Right renal pelvis (tissue), 4 donors: ENCODE data around the gene COX4I1. TPM values are rescaled to one million over a fixed set of nuclear protein-coding genes. Genes with fewer than 3 reads are reported as not detected.

Experiments
- DNase-seq, 4 donors: peaks; one replicate each; pipeline ENCODE4 v3.0.0-alpha.2; 2013; ENCODE audit warnings: low read depth in 4 of 4, low spot score in 3 of 4, missing footprints in 1 of 4
- polyA plus RNA-seq, 4 donors: library from polyadenylated mRNA; unstranded; fragments of 120-200 nt; gene quantifications; one replicate each; pipeline ENCODE4 v1.2.1, GENCODE V29; 2013; ENCODE audit not compliant: insufficient read length in 4 of 4

Gene COX4I1
- polyA plus RNA-seq, 4 donors = 357 to 440 (median 366) TPM

DNA sequence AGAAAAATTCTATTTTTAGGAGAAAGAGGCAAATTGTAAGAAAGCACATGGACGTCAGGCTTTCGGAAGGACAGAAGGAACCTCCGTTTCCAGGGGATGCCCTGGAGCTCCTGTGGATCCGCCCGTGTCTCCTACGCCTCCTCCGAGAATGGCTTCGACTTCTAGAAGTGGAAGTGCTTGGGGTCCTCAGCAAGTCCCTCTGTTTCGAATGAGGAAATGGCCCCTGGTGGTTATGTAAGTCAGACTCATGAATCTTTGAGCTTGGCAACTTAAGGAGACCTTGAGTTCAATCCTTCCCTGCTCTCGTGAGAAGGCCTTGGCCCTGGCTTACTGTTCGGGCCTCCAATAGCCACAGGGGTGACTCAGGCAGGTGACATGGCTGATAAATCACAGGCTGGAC, 38.9 kb downstream of the COX4I1 start:
- no peak for DNase-seq

DNA sequence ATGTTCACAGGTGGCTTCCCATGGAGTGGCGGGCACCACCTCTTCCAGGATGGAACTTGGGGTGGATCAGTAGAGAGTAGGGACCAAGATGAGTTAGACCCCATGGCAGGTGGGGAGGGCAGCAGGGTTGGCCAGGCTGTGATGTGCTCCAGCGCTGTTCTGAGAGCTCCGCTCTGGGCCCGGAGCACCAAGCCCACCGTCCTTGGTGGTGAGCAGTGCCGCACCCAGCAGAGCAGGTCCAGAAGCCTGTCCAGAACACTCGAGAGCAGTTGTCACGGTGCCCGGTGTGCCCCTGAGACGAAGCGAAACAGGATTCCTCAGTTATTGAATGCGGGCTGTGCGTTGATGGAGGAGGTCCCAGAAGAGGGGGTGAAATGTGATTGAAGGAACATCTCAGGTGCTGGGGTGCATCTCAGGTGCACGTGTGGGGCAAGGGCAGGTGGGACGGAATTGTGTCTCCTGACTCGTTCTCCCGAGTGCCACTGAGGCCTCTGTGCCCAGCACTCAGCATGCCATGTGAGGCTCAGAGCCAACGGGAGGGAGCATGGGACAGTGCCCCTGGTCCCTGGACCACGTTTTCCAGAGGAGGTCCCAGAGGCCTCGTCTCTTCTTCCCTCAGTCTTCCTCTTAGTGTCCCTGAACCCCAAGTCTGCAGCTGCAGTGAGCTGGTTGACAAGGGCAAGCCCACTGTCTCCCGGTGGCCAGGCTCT, 39.5 kb downstream of the COX4I1 start:
- no peak for DNase-seq

DNA sequence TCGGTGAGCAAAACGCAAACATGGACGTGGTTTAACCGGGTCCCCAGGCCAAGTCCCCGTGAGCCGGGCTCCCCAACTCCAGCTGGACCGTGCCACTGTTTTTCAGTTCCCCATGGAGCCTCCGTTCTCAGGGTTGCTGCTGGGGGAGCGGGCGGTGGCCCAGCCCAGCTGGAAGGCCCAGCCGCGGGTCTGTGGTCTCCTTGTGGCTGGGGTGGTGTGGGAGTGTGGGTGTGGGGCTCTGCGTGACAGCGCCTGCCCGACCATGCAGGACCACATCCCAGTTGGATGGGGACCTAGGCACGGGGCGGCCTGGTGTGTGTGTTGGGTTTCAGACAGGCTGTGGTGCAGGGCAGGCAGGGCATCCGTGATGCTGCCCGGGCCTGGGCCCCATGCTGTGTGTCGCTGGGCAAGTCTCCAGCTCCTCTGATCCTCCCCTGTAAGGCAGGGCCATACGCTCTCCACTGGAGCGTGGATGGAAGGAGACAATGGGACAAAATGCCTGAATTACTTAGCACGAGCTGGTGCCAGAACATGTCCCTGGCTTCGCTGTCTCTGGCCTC, 40.3 kb downstream of the COX4I1 start:
- DNase-seq = no peak

DNA sequence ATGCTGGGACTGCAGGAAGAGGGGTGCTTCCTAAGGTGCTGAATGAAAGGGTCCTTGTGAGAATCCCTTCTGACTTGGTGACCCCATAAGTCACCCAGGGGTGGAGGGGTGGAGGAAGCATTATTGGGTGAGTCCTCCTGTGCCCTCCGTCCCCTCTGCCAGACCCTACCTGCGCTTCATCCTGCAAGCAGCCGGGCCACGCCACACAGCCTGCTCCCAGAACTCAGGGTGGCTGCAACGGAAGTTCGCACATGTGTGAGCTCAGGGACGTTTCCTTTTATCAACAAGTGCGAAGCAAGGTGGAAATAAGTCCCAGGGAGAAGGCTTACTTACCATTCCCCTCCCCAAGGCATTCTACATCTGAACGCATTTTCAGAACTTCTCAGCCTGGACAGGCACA, 40.9 kb downstream of the COX4I1 start:
- no peak for DNase-seq

DNA sequence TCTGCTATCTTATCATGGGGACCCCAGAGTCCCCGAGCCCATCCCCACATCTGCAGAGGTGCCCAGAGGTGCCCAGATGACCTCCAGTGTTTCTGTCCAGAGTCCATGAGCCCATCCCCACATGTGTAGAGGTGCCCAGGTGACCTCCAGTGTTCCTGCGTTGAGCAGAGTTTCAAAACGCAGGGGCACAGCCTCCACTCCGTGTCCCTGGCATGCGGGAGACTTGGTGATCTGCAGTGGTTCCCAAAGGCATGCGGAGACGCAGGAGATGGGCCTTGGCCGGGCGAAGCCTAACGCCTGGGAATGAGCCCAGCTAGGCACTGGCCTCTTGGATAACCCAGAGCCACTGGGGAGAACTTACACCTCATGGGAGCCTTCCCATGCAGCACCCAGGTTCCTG, 41.3 kb downstream of the COX4I1 start:
- DNase-seq = no peak

DNA sequence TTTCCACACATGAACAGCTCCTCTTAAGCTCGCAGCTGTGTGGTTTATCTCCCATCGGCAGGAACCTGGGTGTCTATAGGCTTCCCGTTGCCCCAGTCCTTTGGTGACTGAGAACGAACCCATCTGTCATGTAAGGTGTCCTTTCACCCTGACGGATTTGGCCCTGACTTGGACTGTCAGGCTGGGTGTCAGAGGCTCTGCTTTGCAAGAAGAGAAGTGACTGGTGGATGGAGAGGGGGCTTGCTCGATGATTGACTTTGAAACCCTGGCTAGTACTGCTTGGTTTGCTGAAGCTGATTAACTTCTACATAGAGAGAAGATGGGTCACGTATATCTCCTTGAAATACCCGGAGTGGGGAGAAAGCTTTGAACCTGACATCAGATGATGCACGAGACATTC, 42.9 kb downstream of the COX4I1 start:
- DNase-seq = no peak

DNA sequence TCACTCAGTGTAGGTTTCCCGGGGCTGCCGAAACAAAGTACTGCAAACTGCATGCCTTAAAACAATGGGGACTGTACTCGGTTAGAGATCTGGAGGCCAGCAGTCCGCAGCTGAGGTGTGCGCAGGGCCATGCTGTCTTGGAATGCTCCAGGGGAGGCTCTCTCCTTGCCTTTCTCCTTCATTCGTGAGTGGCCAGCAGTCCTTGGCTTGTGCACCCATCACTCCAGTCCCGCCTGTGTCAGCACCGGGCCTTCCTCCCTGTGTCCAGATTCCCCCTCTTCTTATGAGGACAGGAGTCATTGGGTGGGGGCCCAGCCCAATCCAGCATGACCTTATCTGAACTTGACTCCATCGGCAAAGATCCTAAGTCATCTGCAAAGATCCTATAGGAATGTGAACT, 43.4 kb downstream of the COX4I1 start:
- DNase-seq = no peak

DNA sequence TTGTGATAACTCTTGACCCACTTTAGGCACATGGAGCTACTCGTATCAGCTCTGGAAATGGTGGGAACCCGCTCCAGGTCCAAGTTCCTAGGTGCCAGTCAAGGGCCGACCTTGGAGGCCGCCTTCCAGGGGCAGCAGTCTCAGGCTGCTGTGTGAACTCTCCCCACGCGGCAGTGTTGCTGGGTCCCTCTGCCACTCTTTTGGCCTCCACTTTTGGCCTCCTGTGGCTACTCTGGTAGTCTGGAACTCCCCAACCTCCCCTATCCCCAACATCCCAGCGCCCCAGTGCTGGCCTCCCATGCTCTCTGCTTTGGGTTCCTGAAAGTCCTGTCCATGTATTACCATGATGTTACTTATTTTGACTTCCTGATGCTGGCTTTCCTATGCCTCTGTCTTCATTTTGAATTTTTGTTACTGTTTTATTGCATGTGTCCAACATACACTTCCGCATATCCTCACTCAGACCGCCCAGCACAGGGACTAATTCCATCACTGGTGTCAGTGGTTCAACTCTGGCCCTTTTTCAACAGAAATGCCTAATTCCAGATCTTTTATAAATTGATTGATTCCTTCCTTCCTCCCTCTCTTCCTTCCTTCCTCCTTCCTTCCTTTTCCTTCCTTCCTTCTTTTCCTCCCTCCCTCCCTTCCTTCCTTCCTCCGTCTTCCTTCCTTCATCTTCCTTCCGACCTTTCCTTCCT, 44.1 kb downstream of the COX4I1 start:
- no peak for DNase-seq

DNA sequence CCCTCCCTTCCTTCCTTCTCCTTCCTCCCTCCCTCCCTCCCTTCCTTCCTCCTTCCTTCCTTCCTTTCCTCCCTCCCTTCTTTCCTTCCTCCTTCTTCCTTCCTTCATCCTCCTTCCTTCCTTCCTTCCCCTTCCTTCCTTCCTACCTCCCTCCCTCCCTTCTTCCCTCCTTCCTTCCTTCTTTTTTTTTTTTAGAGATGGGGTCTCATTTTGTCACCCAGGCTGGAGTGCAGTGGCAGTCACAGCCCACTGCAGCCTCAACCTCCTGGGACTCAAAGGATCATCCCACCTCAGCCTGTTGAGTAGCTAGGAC, 44.6 kb downstream of the COX4I1 start:
- no peak for DNase-seq

DNA sequence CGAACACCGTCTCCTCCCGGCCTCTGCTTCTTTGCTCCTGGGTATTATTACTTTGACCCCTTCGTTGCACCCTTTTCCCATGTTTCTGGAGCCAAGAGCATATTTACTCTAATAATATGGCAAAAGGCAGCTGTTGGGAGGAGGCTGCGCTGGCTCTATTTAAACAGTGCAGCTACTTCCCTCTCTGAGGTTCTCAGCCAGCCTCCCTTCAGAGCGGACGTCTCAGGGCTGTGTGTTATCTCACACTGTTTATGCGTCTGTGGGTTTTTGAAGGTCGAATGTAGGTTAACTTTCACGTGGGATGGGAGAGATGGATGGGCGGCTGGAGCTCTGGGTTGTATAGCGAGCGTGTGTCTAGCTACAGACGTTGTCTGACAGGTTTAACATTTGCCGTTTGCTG, 45.3 kb downstream of the COX4I1 start:
- no peak for DNase-seq

DNA sequence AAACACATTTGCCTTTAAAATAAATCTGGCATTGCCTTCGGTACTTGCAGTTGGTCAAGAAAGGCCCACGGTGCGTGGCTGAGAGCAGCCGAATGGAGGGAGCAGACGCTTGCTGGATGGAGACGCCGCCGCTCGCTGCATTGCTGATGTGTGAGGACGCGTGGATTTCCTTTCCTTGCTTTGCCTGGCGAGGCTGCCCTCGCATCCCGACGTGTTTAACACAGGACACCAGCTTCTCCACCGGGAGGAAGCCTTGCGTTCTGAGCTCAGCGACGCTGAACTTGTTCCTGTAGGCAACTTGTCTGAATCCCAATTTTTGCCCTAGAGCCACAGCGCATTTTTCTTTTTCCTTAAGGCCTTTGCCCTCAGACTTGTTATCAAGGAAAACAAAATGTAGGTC, 45.8 kb downstream of the COX4I1 start:
- DNase-seq = no peak

DNA sequence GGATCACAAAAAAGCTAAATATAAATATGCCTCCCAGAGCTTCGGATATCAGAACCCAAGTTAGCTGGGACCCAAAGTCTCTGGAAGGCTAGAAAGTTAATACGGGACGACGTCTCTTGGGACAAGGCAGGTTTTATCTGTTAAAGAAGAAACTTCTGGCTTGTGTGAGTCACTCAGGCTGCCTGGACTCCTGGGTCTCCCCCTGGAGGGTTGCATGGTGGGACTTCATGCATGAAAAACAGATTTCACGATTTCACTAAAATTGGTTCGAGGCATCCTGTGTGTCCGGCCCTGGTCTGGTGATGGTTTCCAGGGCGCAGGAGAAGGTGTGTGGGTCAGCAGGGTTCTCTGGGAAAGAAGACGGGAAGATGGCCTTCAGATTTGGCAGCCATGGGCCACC, 47.0 kb downstream of the COX4I1 start:
- no peak for DNase-seq

DNA sequence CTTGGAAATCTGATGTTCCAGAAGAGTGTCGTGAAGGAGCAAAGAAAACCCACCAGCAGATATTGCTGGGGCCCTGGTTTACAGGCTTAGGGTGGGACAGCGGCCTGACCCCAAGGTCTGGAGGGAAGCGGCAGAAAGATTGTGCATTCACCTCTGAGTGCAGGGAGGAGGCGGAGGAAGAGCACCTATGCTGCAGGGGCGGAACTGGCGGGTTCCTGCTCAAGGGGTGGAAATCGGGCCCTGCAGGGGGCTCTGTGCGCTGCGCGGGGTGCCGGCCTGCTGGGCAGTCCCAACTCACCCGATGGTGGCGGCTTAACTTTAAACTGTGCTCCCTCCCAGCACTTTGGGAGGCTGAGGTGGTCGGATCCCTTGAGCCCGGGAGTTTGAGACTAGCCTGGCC, 47.5 kb downstream of the COX4I1 start:
- no peak for DNase-seq

DNA sequence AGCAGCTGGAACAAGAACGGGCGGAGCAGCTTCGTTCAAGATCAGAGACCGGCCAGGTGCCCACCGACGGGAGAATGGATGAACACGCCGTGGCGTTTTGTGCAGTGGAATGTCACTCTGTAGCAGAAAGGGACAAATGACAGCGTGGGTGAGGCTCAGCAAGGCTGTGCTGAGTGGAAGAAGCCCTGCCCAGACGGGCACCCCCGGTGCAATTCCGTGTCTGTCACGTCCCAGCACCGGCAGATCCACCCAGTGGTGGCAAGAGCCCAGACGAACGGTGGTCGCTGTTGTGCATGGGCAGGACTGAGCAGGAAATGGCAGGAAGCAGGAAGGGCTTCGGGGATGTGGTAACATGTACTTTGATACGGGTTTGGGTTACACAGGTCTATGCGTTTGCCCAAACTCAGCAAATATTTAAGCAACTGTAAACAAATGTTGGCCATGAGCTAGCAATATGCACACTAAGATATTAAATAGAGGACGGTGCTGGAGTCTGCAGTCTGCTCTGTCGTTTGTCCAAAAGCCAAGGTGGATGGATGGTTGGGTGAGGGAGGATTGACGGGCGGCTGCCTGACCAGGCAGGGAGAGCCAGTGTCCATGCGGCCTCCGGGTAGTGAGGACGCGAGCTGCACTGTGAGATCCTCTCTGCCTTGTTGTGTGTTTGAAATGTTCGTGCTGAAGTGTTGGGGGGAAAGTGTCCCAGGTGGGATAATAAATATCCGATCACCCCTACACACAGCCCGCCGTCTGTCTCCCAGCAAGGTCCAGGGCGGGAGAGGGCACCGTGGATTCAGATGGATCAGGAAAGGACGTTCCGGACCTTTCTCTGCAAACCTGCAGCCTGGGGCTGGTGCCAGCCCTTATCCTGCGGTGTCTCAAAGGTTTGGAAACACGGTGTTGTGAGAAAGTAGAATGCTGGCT, 48.4 kb downstream of the COX4I1 start:
- no peak for DNase-seq

DNA sequence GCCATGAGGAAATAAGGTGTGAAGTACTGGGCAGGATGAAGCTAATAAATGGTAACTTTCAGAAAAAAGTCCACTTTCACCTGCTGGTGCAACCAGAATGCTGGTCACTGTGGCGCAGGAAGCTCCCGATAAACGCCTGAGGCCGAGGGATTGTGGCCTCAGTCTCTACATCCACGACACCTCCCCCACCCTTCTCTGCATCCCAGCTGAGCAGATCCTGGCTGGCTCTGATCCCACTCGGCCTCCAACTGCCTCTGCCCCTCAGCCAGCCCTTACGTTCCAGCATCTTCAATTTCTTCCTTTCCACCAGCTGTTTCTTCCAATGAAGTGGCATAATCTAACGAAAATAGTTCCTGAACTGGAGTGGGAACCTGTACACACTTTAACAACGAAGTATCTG, 49.5 kb downstream of the COX4I1 start:
- DNase-seq = no peak

DNA sequence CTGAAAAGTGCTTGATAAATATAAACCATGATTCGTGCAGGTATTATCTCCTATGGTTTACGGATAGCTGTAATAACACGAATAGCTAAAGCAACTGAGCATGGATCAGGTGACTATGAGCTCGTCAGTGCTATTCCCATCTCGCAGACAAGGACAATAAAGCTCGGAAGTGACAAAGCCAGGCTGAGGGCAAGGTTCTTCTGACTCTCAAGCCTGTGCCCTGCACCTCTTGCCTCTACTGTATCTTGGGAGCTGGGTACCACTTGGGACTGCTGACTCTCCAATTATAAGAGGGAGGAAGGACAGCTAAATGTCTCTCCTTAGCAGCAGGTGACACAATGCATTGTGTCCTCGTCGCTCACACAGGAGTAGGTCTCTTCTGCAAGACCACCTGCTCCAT, 49.9 kb downstream of the COX4I1 start:
- no peak for DNase-seq

DNA sequence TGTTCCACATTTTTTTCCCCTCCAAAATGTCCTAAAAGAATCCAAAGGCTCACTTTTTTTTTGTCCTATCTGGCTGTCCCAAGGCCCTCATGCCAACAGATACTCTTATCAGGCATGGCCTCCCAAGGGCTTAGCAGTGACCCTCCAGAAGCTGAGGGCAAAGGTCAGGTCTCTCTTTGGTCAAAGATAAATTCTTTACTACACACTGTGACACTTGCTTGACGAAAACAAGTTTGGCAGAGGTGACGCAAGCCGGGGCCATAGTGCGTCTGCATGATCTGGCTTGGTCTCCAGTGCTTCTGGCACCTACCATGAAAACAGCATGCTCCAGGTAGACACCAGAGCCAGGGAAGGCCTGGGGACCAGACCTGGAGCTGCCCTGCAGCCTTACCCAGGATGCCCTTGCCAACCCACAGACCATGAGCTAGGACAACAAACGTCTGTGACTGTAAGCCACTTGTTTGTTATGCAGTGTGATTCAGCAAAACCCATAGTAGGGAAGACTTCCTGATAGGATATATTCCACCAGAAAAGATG, 50.9 kb downstream of the COX4I1 start:
- DNase-seq = no peak

DNA sequence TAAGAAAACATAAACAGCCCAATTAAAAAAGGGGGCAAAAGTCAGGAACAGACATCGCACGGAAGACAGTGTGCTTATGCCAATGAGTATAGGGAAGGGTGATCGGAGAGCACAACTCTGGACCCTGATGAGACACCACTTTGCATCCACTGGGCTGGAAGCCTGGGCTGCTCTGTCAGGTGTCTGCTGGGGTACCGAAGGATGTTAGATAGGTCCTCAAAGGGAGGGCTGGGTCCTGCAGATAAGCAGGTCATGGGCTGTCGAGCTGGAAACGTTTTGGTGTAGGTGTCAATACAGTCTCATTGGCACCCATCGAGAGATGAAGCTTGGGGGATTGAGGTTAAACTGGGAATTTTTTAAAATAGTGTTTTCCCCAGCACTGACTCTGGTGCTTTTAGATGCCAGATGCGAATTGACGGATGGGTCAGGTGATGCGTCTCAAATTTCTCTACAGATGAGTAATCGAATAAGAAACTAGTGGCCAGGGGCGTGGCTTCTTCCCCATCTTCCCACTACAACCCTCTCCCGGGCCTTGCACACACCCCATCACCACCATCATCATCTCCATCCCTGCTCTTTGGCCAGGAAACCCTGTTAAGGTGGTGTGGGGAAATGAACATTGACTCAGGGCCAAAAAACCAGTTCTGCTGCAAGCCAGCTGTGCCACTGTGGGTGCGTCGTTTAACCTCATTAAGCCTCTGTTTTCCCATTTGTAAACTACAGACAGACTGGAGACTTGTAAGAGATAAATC, 51.7 kb downstream of the COX4I1 start:
- DNase-seq = no peak

DNA sequence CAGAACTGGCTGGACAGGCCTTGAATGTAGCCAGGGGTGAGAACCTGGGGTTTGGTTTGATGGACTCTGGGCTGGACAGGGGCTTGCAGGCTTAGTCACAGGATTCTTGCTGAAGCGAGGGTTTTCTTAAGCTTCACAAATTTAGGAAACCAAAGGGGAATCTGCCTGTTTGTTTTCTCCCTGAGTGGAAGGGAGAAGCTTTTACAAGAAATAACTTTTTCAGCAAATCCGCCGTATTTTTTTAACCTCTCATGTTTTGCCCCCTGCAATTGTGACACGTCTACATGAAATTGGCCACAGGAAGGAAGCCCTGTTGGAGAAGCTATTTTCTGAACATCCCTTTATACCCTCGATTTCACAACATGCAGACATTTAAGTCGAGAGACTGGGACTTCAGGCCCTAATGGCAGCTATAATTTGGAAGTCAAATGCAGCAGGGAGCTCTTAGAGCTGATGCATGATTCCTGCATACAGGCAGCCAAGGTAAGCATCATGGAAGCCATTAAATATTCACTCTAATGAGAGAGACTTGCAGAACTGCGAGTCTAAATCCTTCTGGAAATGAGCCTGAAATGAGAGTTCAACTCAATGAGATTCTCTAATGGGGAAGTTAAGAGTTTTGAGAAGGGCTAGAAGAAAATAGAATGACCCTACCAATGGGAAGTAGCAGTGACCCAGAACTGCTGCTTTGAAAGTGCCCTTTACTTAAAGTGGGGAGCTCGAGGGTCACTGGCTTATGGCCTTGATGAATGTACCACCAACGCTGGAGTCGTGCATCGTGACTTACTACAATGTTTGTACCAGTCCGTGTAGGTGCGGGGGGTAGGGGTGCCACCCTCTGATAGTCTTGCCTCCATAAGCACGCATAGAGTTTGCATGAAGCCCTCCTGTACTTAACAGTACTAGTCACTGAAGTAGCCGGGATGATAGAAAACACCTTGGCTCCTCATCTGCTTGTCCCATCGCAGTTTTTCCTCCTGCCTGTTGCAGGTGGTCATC, 54.4 kb downstream of the COX4I1 start:
- DNase-seq = no peak
